ENCODE data around the gene TTC34.
"Not testable (repeated sequence)": the region's sequence is repeated elsewhere in the genome, so short reads cannot be mapped to it uniquely, and the experiment has no call there.

The TTC34 gene

GRCh38 chr1:2796890-2797740 is 4.4 kb downstream of the TTC34 start:
- no peak for DNase-seq (ENCODE audit: low read depth)

- DNase-seq (ENCODE audit: low read depth), result no peak
Measured at GRCh38 chr1:2795926-2796325, 5.6 kb downstream of the TTC34 start.

GRCh38 chr1:2791027-2791760 is 10.3 kb downstream of the TTC34 start:
- DNase-seq (ENCODE audit: low read depth), result no peak

- no peak for DNase-seq (ENCODE audit: low read depth)
Measured at GRCh38 chr1:2789986-2790581, 11.4 kb downstream of the TTC34 start.

- DNase-seq (ENCODE audit: low read depth), result no peak
Measured at GRCh38 chr1:2789164-2789985, 12.1 kb downstream of the TTC34 start.

- no peak for DNase-seq (ENCODE audit: low read depth)
Measured at GRCh38 chr1:2788506-2789163, 12.9 kb downstream of the TTC34 start.

- no peak for DNase-seq (ENCODE audit: low read depth)
Measured at GRCh38 chr1:2787163-2787911, 14.2 kb downstream of the TTC34 start.

GRCh38 chr1:2786329-2787162 is 14.9 kb downstream of the TTC34 start:
- DNase-seq (ENCODE audit: low read depth), result no peak

- no peak for DNase-seq (ENCODE audit: low read depth)
Measured at GRCh38 chr1:2785631-2786328, 15.7 kb downstream of the TTC34 start.

GRCh38 chr1:2784854-2785630 is 16.5 kb downstream of the TTC34 start:
- no peak for DNase-seq (ENCODE audit: low read depth)

- no peak for DNase-seq (ENCODE audit: low read depth)
Measured at GRCh38 chr1:2783435-2784397, 17.8 kb downstream of the TTC34 start.

- no peak for DNase-seq (ENCODE audit: low read depth)
Measured at GRCh38 chr1:2783069-2783434, 18.4 kb downstream of the TTC34 start.

GRCh38 chr1:2781627-2782026 is 19.9 kb downstream of the TTC34 start:
- no peak for DNase-seq (ENCODE audit: low read depth)

- no peak for DNase-seq (ENCODE audit: low read depth)
Measured at GRCh38 chr1:2778220-2778592, 23.3 kb downstream of the TTC34 start.

- DNase-seq (ENCODE audit: low read depth), result no peak
Measured at GRCh38 chr1:2777424-2778219, 23.9 kb downstream of the TTC34 start.

- not testable (repeated sequence) for DNase-seq (ENCODE audit: low read depth)
Measured at GRCh38 chr1:2775333-2775732, 26.2 kb downstream of the TTC34 start.

- not testable (repeated sequence) for DNase-seq (ENCODE audit: low read depth)
Measured at GRCh38 chr1:2768052-2768451, 33.4 kb downstream of the TTC34 start.

Data from fibroblast of the conjunctiva (primary cell).